ENCODE results near the gene SLC39A12.

DNA sequence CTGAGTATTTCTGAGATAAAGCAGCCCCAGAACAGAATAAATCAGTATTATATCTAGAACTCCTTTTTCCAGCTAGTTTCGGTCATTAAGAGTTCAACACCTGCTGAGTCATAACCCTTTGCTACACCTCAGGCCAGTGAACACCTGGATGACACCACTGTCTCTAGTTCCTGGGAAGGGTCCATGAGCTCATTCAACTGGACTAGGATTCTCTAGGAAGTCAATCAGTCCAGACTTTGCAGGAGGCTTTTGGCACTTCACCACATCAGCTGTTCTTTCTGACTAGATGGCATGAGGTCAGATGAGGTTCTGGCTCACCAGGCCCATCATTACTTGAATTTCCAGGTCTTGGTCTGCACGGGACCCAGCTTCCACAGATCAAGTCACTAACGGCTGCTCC is 11.7 kb downstream of the SLC39A12 start:
- TF ChIP-seq, protein P1, sequence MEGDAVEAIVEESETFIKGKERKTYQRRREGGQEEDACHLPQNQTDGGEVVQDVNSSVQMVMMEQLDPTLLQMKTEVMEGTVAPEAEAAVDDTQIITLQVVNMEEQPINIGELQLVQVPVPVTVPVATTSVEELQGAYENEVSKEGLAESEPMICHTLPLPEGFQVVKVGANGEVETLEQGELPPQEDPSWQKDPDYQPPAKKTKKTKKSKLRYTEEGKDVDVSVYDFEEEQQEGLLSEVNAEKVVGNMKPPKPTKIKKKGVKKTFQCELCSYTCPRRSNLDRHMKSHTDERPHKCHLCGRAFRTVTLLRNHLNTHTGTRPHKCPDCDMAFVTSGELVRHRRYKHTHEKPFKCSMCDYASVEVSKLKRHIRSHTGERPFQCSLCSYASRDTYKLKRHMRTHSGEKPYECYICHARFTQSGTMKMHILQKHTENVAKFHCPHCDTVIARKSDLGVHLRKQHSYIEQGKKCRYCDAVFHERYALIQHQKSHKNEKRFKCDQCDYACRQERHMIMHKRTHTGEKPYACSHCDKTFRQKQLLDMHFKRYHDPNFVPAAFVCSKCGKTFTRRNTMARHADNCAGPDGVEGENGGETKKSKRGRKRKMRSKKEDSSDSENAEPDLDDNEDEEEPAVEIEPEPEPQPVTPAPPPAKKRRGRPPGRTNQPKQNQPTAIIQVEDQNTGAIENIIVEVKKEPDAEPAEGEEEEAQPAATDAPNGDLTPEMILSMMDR (IDR thresholded peaks at IDR 0.05), result no peak
- TF ChIP-seq POLR2A (IDR thresholded peaks at IDR 0.05), result no peak
- no peak for TF ChIP-seq POLR2AphosphoS5 (IDR thresholded peaks at IDR 0.05)

Measured in breast epithelium (tissue), 3 donors.